Activated gamma-delta T cell (primary cell): ENCODE data around the gene KDSR.
A peak's percentile ranks its signal among the peaks of the same experiment; 100 is the strongest.

Experiments used
- DNase-seq: peaks from one replicate; lab custom pipeline; 2025; lab: John Stamatoyannopoulos, UW
- total RNA-seq, 2 donors: gene quantifications; one replicate each; lab custom pipeline; 2026; lab: John Stamatoyannopoulos, UW

The KDSR gene
- total RNA-seq: 47.4 to 63.1 reads per million in 2 donors

GRCh38 chr18:63367053-63367953 lies at the start of gene KDSR:
TSS of gene KDSR (minus strand) at chr18:63367206. CDS start at chr18:63367118, 88 bp downstream.
- peak; percentile 75 for DNase-seq

DNA sequence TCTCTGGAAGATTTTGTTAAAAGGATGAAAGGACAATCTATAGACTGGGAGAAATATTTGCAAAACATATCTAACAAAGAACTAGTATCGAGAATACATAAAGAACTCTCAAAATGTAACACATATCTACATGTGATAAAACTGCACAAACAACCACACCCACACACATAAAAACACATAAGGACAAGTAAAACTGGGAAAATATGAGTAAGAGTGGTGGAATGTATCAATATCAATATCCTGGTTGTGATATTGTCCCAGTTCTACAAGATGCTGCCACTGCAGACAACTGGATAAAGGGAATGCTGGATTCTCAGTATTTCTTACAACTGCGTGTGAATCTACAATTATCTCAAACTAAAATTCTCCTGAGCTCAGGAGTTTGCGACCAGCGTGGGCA lies 45.9 kb upstream of the KDSR start:
- DNase-seq: no peak

DNA sequence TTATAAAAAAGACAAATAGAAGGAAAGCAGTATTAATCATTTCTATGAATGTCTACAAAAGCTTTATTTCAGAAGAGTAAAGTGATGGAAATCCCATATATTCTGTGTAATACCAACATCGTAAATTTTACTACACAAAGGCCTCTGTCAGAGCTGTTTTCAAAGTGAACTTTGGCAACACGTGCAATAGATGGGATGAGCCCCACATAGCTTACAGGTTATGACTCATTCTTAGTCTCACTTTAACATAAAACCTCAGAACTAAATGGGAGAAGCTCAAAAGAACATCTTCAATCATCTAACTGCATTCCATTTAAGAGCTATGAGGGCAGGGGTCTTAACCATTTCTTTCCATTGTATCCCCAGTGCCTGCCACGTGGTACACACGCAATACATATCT lies 43.8 kb upstream of the KDSR start:
- no peak for DNase-seq

DNA sequence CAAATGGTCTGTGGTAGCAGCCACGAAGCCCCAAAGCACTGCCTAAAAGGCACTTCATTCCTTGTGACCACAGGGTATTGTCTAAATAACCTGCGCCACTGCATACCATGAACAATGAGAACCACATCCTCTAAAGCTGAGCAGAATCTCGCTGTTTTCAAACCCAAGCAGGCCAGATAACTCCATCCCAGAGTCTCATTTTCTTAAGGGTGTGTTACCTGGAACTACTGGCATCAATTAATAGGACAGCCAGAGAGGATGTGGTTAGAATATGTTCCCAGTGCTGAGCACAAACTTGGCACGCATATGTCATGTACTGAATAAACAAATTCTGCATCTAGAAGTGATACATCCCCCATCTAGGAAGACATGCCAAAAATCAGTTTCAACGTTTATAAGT lies 42.3 kb upstream of the KDSR start:
- DNase-seq: no peak

DNA sequence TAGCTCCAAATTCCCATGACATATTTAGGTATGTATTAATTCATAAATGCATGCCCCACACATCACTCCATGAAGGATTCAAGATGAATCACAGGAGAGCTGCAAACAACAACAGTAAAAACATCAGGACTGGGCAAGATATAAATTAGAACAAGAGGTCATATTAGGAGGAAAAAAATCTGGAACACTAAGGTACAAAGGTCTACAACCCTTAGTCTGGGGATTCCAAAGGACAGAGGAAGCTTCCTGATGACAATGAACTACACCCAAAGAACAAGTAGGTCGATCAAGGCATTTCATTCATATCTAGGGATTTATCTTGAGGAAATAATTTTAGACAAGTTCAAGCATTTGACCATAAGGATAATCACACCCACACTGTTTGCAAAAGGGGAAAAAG lies 40.7 kb upstream of the KDSR start:
- DNase-seq: no peak

DNA sequence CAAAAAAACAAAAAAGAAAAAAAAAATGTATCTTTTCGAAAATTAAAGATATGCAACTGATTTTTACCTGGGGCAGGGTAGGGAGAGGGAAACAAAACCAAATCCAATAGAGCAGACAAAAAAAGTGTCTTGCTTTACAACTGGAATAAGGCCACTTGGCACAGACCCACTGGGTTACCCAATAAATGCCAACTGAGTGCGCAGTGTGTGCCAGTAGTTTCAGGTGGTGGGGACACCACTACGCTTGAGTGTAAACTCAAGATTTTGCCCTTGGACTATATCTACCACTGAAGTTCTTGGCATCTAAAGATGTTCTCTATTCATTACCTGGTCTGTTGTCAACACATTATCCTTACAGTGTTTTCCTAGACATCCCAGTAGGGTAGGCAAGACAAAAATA lies 39.0 kb upstream of the KDSR start:
- no peak for DNase-seq

- no peak for DNase-seq
These were observed 35.5 kb upstream of the KDSR start for GRCh38 chr18:63402246-63403162.

DNA sequence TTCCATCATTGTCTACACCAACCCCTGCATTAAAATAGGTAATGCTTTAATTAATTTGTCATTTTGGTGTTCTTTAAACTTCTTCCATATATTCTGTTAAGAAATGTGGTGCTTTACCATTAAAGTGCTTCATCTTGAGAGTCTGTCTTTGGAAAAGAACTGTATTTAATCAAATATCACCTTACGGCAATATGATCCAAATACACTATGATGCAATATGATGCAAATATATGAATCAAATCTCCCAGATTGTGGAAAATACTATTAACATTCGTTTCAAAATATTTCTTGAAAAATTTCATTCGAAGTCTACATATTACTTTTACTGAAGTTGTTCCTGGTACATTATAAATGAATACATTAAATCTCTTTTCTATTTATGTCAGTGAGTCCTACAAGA lies 32.3 kb upstream of the KDSR start:
- DNase-seq: no peak

DNA sequence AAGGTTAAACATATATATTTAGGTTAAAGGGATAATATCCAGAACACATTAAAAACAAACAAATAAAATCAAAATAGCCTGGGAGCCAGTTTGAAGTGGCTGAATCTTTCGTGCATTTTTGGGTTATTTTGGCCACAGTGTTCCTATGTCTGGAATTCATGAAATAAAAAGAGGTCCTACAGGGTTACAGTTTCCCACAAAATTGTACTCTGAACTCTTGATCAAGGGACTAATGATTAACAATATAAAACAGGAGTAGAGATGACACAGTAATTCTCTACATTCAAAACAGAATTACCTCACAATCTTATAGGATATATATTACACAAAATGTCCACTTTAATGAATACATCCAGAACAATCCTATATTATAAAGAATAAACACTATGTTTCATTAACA lies 30.3 kb upstream of the KDSR start:
- DNase-seq: no peak

- no peak for DNase-seq
These were observed 28.5 kb upstream of the KDSR start for GRCh38 chr18:63395503-63395902.

- no peak for DNase-seq
These were observed 27.9 kb upstream of the KDSR start for GRCh38 chr18:63394954-63395353.

DNA sequence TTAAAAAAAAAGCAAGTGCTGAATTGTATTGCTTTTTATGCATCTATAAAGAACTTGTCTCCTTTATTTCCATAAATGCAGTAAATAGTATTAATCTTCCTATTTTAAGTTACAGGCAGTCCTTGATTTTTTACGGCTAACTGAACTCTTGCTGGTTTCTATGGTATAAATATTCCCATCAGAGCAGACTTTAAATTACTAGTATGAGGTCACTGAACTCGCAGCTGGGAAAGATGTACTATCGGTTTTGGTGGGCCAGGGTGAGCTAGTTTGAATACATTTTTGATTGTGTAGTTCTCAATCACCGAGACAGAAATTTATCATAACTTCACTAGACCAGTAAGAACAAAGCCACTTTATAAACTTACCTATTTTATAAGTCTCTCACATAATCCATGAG lies 20.9 kb upstream of the KDSR start:
- DNase-seq: no peak

DNA sequence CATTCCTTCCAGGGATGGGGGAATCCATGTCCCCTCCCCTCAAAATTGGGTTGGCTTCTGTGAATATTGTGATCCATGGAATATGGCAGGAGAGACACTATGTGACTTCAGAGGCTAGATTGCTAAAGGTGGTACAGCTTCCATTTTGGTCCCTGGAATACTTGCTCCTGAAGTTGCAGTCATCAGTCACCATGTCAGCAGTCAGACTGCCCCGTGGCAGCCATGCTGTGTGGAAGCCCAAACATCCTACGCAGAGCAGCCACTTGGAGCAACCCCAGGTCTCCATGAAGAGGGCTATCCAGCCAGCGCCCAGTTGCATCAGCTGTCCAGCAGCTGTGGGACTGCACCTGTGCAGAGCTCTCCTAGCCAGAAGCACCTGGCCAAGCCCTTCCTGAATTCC lies 15.8 kb upstream of the KDSR start:
- no peak for DNase-seq

GRCh38 chr18:63379639-63379962 lies 12.6 kb upstream of the KDSR start:
- DNase-seq: no peak

DNA sequence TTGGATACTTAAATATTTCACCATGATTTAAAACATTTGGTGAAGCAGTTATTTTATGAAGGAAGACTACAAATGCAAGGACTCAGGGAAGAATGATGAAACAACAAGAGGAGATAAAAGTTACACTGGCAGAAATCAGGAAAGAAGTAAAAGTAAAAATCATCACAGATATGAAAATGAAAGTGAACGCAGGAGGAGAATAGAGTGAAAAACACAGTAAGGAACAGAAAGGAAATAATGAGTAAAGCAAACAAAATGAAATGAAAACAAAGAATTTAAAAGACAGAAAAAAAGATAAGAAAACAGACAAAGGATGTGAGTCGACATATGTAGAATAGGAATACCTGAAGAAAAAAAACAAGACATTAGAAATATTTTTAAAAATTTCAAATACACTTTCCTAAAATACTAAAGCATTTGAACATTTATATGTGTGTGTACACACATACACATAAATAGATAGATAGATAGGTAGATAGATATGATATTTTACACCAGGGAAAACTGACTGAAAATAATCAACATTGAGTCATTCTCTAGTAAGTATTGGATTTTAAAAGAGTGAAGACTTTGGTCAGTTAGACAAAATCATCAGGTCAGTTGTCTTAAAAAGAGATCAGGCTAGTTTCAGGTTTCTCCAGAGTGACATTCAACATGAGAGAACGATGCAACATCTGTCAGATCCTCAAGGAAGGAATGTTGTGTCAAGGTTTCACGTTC lies 12.1 kb upstream of the KDSR start:
- no peak for DNase-seq

DNA sequence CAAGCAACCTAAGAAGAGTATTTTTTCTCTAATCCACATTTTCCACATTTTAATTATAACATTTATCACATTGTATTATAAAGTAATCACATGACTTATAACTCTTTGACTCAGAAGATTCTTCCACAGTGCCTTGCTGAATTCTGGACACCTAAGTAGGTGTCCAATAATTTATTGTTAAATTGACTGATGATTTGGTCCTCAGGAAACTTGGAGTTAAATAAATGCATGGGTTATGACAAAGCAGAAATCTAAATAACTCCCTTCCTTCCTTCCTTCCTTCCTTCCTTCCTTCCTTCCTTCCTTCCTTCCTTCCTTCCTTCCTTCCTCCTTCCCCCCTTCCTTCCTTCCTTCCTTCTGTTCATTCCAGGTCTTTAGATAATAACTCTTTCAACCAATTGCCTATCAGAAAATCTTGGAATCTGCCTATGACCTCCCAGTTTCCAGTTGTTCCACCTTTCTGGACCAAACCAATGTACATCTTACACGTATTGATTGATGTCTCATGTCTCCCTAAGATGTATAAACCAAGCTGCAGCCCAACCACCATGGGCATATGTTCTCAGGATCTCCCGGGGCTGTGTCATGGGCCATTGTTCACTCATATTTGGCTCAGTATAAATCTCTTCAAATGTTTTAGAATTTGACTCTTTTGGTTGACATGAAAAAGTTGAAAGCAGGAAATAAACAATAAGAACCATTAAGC lies 10.4 kb upstream of the KDSR start:
- DNase-seq: no peak

GRCh38 chr18:63376538-63376937 lies 9.5 kb upstream of the KDSR start:
- no peak for DNase-seq

DNA sequence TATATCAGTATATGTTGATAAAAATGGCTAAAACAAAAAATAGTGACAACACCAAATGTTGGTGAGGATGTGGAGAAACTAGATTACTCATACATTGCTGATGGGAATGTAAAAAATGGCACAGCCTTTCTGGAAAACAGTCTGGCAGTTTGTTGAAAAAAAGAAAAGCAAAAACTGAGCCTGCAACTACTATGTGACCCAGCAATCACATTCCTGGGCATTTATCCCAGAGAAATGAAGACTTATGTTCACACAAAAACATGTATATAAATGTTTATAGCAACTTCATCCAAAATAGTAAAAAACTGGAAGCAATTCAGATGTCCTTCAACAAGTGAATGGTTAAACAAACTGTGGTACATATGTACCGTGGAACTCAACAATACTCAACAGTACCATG lies 7.5 kb upstream of the KDSR start:
- no peak for DNase-seq

DNA sequence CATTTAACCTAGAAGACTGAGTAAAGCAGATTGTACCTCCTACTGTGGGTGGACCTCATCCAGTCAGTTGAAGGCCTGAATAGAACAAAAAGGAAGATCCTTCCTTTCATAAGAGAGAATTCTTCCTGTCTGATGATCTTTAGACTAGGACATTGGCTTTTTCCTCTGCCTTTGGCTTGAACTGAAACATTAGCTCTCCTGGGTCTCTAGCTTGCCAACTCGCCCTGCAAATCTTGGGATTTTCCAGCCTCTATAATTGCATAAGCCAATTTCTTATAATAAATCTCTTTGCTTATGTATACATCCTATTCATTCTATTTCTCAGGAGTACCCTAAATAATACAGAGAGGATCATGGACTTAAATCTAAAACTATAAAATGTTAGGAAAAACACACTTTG lies 6.2 kb upstream of the KDSR start:
- DNase-seq: no peak

- DNase-seq: no peak
These were observed 1.6 kb upstream of the KDSR start for GRCh38 chr18:63368611-63369010.

GRCh38 chr18:63366213-63367052 lies 573 bp downstream of the KDSR start:
- DNase-seq: peak; percentile 46
